T-helper 22 cell (primary cell): ENCODE results near the gene COQ6.
"Not testable (repeated sequence)": the region's sequence is repeated elsewhere in the genome, so short reads cannot be mapped to it uniquely, and the experiment has no call there.

Source experiments
- DNase-seq: peaks from one replicate; pipeline ENCODE4 v3.0.0-alpha.2; 2020; ENCODE audit warnings: low read depth

Gene COQ6

GRCh38 chr14:73949752-73950734 lies at the start of gene COQ6, which contains the start of gene FAM161B:
COQ6 (plus strand) TSS chr14:73950302; CDS start chr14:73950333, 31 bp downstream.
FAM161B (minus strand) TSS chr14:73950094; CDS start chr14:73950026, 68 bp downstream.
- peak; percentile 91 for DNase-seq

GRCh38 chr14:73903028-73903427 lies 47.1 kb upstream of the COQ6 start:
- no peak for DNase-seq

- no peak for DNase-seq
These were observed 40.4 kb upstream of the COQ6 start for GRCh38 chr14:73909681-73910080.

- DNase-seq = no peak
These were observed 36.8 kb upstream of the COQ6 start for GRCh38 chr14:73913256-73913655.

- no peak for DNase-seq
These were observed 33.8 kb upstream of the COQ6 start for GRCh38 chr14:73916324-73916723.

GRCh38 chr14:73919457-73919856 lies 30.6 kb upstream of the COQ6 start:
- DNase-seq = not testable (repeated sequence)

- DNase-seq = no peak
These were observed 25.8 kb upstream of the COQ6 start for GRCh38 chr14:73924337-73924736.

- DNase-seq = no peak
These were observed 14.4 kb upstream of the COQ6 start for GRCh38 chr14:73935666-73936065.

GRCh38 chr14:73936548-73936947 lies 13.6 kb upstream of the COQ6 start:
- DNase-seq = no peak

- DNase-seq = no peak
These were observed 13.1 kb upstream of the COQ6 start for GRCh38 chr14:73937012-73937411.

- DNase-seq = no peak
These were observed 7.9 kb upstream of the COQ6 start for GRCh38 chr14:73942180-73942579.

- no peak for DNase-seq
These were observed 7.0 kb upstream of the COQ6 start for GRCh38 chr14:73943083-73943482.

- no peak for DNase-seq
These were observed 5.5 kb upstream of the COQ6 start for GRCh38 chr14:73944432-73945158.

GRCh38 chr14:73945159-73945670 lies 4.9 kb upstream of the COQ6 start:
- DNase-seq = no peak

- no peak for DNase-seq
These were observed 3.6 kb downstream of the COQ6 start for GRCh38 chr14:73953731-73954130.

GRCh38 chr14:73955674-73956073 lies 5.6 kb downstream of the COQ6 start:
- DNase-seq = no peak

- DNase-seq = no peak
These were observed 8.5 kb downstream of the COQ6 start for GRCh38 chr14:73958591-73958990.

GRCh38 chr14:73961192-73961591 lies 11.1 kb downstream of the COQ6 start:
- DNase-seq = no peak

GRCh38 chr14:73965216-73965615 lies 15.1 kb downstream of the COQ6 start:
- no peak for DNase-seq

GRCh38 chr14:73968885-73969284 lies 18.8 kb downstream of the COQ6 start:
- no peak for DNase-seq

GRCh38 chr14:73973497-73973896 lies 23.4 kb downstream of the COQ6 start:
- DNase-seq = no peak

- no peak for DNase-seq
These were observed 26.0 kb downstream of the COQ6 start for GRCh38 chr14:73976125-73976524.

- no peak for DNase-seq
These were observed 27.8 kb downstream of the COQ6 start for GRCh38 chr14:73977896-73978295.
